Epithelial cell of esophagus (primary cell): ENCODE measurements around the gene TATDN2.

Source experiments
- DNase-seq: peaks from one replicate; pipeline ENCODE4 v3.0.0; 2010; ENCODE audit warnings: low read depth
- H3K4me3 ChIP-seq: 2 replicates; pipeline ENCODE4 v1.5.1; 2011; ENCODE audit warnings: mild to moderate bottlenecking, low read length, control low read depth
- TF ChIP-seq, protein P1 (sequence below): IDR thresholded peaks from 2 replicates; pipeline ENCODE4 v1.5.1; 2011; ENCODE audit warnings: low read depth, mild to moderate bottlenecking, low read length, control low read depth, inconsistent platforms; ENCODE audit not compliant: insufficient read depth; ENCODE audit errors: missing control alignments

The TATDN2 gene

DNA sequence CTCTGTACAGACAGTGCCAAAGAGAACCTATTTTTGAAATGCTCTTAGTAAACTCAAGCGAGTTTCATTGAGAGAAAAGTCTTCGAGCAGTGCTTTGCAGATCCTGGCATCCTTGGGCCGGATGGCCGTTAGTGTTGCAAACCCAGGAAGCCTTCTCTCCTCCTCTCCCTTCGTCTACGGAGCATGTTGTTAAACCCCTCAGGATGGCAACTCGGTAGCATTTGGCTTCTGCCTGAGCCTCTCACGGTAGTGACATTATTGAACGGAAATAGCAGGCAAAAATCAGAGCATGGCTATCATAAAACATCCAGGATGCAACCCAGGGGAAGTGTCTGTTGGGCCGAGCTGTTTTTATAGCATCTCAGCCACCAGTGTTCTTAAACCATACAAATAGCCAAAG lies 79.3 kb downstream of the TATDN2 start:
- no peak overlapping the region for H3K4me3 ChIP-seq
- DNase-seq: no peak
- TF ChIP-seq, protein P1, sequence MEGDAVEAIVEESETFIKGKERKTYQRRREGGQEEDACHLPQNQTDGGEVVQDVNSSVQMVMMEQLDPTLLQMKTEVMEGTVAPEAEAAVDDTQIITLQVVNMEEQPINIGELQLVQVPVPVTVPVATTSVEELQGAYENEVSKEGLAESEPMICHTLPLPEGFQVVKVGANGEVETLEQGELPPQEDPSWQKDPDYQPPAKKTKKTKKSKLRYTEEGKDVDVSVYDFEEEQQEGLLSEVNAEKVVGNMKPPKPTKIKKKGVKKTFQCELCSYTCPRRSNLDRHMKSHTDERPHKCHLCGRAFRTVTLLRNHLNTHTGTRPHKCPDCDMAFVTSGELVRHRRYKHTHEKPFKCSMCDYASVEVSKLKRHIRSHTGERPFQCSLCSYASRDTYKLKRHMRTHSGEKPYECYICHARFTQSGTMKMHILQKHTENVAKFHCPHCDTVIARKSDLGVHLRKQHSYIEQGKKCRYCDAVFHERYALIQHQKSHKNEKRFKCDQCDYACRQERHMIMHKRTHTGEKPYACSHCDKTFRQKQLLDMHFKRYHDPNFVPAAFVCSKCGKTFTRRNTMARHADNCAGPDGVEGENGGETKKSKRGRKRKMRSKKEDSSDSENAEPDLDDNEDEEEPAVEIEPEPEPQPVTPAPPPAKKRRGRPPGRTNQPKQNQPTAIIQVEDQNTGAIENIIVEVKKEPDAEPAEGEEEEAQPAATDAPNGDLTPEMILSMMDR: no peak

DNA sequence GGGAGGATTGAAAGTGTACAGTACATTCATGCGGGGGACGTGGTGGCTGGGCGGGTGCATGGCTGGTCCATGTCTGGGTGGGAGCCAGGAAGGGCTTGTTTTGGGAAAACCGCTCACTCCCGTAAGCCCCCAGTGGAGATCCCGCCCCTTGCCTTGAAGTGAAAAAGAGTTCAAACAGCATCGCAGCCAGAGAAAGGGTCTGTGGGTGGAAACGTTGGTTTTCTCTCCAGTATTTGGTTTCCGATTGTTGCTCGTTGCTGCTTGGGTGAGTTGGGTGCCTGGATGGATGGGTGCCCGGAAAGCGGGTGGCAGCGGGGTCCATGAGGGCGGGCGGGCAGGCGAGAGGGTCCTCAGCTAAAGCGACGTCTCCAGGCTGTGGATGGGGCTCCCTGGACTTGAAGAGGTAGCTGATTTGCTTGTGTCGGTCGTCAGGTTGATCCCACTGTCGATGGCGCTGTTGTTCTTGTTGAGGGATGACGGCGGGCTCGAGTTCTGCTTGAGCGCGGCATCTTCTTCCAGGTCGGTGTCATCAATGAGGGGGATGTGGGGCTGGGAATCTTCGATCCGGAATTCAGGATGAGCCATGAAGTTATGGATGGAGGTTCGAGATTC lies 80.3 kb downstream of the TATDN2 start:
- no peak for DNase-seq
- H3K4me3 ChIP-seq: no peak overlapping the region
- TF ChIP-seq, protein P1: no peak

DNA sequence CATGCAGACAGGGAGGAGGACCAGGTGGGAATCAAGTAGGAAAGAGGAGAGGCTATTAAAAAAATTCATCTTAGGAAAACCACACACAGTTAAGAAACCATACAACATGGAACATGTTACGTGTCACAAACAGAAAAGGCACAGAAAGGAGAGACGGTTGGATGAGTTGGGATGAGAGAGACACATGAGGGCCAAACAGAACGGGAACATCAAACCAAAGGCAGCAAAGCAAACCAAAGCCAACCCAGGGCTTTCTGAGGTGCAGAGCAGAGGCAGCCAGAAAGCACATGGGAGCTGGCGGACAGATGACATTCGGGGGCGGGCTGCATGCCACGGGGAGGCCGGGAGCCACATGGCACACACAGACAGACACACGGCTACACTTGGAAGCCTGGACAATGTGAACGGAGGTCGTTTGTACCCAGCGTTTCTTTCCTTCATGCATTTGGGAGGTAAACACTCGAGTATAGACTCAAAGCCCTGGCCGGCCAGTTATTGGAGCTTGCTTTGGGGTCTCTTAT lies 81.3 kb downstream of the TATDN2 start:
- no peak for DNase-seq
- H3K4me3 ChIP-seq: no peak overlapping the region
- TF ChIP-seq, protein P1: no peak

DNA sequence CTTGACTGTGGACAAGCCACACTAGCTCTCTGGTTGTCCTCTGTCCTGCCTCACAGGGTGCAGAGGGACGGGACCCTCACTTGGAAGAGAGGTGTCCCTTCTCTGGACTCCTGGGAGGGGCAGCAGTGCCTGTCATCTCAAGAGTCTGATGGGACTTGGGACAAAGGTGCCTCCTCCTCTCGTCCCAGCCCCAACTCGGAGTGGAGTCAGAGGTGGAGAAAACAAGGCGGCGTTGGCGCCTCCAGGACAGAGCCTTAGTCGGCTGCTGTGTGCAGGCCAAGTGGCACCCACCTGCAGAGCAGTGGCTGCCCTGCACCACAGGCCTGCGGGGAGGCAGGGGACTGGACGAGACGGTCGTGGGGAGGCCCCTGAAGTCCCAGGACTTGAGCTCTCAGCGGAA lies 82.1 kb downstream of the TATDN2 start:
- DNase-seq: no peak
- no peak overlapping the region for H3K4me3 ChIP-seq
- TF ChIP-seq, protein P1: no peak
